ENCODE data around the gene MSL3.

Gene MSL3

DNA sequence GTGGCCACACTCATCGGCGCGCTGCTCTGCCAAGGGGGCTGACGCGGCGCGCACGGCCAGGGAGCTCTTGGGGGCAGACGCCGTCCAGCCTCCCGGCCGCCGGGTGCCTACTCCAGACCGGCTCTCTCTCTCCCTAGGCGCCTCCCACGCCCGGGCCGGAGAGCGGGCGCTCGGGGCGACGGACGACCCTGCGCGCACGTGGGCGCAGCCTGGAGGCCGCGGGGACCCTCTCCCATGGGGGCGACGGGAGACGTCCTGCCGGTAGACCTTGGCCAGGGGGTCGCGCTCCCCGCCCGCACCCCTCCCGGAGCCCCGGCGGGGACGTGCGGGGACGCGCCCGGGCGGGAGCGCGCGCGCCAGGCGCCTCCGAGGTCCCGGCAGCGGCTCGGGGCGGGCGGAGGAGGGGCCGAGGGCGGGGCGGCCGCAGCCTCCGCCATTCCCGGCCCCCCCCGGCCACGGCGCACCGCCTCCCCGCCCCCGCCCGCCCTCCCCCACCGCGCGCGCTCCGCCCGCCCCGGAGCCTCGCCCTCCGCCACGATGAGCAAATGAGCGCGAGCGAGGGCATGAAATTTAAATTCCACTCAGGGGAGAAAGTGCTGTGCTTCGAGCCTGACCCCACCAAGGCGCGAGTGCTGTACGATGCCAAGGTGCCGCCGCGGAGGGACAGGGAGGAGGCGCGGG lies at the start of gene MSL3:
Gene MSL3 (plus strand): TSS at position 519 of the 681 bp plus-strand sequence. CDS start 27 bp downstream, at position 546.
- DNase-seq = peak; percentile 58

GRCh38 chrX:11722304-11722703 lies 35.7 kb upstream of the MSL3 start:
- no peak for DNase-seq

DNA sequence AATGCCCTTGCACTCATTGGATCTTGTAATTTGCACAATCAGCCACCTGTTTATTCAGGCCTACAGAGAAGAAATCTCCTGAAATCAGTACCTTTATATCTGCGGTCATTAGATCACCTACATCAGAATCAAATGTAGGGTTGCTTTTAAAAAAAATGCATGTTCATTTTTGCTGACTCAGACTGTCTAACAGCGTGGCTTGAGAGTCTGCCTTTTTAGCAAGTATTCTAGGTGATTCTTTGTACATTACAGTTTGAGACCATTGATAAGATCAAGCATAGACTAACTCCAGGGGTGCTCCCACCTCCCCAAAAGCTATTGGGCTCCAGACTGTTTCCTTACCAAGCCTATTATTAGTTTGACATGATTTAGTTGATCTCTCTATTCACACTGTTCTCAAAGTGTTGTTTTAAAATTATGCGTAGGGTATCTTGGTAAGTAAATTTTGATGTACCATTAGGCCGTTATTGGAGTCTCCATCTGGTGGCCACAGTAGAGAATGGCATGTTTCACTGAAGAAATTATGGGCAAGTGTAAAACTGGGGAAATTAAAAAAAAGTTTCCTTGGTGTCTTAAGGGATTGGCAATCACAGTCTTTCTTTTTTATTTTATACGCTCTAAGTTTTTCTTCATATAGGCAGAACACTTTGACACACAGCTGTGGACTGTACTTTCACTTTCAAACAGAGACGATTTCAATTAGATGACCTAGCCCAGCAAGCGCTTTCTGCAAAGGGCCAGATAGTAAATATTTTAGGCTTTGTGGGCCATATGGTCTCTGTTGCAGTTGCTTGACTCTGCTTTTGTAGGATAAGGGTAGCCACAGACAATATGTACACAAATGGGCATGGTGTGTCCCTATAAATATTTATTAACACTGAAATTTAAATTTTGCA lies 33.7 kb upstream of the MSL3 start:
- DNase-seq = peak; percentile 14

DNA sequence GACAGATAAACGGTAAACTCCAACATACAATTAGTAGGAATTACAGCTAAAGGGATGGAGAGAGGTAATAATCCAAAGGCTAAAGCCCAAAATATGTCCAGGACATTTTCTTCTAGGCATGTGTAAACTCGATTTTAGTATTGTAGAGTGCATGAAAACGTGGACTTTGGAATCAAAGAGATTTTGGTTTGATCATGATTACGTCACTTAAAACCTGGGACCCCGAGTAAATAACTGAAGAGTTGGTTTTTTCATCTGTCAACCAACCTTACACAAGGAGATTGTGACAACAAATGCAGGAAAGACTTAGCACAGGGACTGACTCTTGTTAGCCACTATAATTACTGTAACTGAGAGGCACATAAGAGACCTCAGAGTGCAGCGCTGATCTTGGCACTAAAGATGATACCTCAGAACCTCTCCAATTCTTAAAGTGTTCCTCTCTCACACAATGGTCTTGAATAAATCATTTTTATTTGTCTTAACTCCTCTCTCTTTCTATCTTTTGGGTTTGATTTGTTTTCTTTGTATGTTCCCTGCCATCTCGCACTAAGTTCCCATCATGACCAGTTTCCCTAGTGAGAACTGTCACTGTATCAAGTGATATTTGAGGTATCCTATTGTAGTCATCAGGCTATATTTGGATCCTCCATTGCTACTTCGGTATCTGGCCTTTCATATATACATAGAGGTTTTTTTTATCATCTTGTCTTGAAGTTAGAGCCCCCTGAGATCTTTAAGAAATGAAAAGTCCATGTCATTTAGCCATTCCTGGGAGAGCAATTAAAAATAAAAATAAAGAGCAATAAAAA lies 32.2 kb upstream of the MSL3 start:
- no peak for DNase-seq

DNA sequence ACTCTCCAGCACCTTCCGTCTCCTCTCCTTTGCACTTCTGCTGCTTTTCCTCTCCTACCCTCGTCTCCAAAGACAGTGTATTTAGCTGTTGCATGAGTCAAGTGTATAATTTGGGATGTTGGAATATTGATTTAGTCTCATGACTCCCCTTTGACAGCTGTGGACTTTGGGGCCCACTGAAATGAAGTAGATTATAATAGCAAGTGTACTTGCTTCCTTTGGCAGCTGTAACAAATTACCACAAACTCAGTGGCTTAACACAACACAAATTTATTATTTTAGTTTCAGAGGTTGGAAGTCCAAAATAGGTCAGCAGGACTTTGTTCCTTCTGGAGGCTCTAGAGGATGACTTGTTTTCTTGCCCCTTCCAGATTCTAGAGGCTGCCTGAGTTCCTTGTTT lies 29.5 kb upstream of the MSL3 start:
- DNase-seq = no peak

DNA sequence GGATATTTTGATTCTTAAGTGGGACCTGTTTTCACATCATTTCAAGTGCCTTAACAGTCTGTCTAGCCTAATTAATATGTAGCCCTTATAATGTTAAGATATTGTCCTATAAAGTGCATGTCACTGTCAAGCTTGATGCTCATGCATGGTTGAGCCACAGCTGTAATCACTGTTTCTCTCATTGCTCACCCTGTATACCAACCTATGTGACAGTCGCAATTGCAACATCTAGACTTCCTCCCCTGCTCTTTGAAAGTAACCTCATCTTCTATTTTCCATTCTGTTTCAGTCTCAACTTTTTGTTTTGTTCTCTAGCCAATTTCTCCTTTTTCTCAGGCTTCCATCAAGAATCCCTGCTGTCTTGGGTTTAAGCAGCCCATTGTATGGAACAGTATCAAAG lies 24.4 kb upstream of the MSL3 start:
- no peak for DNase-seq

DNA sequence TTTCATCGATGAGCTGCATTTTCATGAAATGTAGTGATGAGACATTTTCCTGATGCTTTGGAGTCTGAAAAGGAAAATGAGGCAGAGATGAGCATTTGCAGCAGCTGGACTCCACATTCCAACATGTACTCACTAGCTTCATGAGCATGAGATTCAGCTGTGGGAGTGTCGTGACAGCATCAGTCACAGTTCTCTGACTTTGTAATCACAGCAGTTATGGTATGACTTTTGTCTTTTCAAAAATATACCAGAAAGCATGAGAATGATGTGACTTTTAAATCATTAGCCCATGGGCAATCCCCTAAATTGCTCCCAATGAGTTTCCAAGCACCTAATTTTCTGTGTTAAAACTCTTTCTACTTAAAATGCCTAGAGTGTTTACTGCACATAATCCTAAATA lies 18.3 kb upstream of the MSL3 start:
- DNase-seq = no peak

- no peak for DNase-seq
Observed at GRCh38 chrX:11740794-11741193, 17.2 kb upstream of the MSL3 start.

DNA sequence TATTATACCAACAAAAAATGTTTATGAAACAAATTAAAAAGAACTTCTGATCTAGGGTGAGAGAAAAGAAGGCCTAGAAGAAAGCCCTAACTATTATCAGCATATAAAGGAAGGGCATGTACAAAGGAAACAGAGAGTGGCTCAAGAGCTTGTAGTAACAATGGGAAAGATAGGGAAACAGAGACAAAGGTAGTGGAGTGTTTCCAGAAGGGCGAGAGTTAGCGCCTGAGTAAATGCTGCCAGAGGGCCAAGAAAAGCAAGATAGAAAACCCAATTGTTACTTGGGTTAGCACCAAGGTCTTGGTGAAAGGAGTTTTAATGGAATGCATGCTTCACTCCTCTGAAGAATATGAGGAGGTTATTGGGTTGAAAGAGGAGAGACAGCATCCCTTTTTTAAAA lies 16.5 kb upstream of the MSL3 start:
- no peak for DNase-seq

DNA sequence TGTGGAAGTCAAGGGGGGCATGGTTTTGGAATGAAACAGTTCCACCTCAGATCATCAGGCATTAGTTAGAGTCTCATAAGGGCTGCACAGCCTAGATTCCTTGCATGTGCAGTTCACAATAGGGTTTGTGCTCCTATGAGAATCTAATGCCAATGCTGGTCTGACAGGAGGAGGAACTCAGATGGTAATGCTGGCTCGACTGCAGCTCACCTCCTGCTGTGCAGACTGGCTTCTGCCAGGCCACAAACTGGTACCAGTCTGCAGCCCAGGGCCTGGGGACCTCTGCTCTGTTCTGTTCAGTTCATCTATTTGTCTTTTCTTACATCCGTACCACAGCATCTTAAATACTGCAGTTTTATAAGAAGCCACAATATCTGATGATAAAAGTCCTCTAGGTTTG lies 12.2 kb upstream of the MSL3 start:
- no peak for DNase-seq

DNA sequence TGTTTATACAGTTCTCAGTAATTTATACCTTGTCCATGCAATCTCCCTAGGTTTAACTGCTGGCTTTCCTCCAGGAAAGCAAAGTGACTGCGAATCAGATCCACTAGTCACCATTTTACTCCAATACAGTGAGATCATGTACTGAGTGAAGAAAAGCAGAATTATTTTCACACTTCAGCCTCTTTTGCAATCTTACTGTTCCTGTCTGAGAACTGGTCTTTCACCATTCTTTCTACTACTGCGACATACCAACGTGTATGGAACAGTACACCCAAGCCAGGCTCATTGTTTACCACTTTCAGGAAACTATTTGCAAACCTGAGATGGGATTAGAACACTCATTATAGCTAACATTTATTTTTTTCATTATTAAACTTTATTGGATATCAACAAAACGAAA lies 8.0 kb upstream of the MSL3 start:
- no peak for DNase-seq

DNA sequence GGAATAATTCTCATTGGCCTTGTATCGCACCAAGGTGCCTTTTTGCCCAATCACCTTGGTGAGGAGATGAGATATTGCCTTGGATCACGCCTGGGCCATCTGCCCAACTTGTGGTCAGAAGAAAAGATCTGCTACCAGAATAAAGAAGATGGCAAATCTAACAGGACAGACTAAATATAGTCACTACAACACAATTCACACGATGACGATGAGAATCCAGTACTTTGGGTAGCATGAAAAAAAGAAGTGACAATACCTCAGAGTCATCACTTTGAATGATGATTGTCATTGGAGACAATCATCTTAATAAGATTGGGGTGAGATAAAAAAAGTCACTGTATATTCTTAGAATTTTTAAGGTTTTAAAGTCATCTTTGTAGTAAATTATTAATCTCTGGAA lies 7.3 kb upstream of the MSL3 start:
- no peak for DNase-seq

GRCh38 chrX:11751261-11751660 lies 6.8 kb upstream of the MSL3 start:
- DNase-seq = no peak

DNA sequence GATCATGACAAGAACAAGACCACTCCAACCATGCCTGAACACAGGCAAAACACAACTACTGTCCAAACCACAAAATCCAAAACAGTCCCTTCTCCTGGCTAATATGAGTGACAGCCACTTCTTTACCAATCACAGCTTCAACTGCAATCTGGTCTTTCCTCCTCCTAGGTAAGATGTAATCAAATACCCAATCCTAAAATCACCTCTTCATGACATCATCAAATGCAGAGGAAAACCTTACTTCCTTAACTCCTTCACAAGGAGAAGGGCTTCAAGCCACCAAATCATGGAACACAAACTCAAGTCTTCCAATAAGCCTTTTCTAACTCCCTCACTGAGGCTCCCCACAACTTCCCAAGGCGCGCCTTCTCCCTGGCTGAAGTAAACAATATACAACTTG lies 4.4 kb upstream of the MSL3 start:
- DNase-seq = no peak

DNA sequence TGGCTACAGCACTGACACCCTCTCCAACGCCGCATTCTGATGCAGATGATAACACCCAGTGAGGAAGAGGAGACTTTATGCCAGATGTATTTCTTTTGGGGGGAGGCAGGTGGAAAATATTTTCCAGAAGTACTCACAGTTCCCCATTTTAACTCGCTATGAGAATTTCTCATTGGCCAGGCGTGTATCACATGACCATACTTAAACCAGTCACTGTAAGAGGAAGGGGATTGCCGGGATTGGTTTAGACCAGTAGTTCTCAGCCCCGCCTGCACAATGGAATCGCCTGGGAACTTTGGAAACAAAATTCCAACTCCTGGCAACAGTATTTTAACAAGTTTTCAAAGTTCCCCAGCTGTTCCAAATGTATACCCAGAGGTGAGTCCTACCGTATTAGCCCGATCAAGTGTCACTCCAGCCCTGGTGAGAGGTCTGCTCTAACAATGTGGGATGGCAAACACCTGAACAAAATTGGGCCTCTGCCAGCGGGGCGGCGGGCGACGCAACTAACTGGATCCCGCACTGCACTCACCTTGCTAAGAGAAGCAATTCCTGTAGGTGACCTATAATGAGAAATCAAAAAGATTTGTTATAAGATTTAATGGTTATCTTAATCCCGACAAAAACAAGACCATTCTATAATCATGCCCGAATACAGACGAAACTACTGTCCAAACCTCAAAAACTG lies 2.9 kb upstream of the MSL3 start:
- no peak for DNase-seq

GRCh38 chrX:11755724-11756123 lies 2.3 kb upstream of the MSL3 start:
- DNase-seq = no peak

- no peak for DNase-seq
Observed at GRCh38 chrX:11756354-11757318, 1.4 kb upstream of the MSL3 start.

GRCh38 chrX:11757397-11757718 lies 679 bp upstream of the MSL3 start:
- no peak for DNase-seq

DNA sequence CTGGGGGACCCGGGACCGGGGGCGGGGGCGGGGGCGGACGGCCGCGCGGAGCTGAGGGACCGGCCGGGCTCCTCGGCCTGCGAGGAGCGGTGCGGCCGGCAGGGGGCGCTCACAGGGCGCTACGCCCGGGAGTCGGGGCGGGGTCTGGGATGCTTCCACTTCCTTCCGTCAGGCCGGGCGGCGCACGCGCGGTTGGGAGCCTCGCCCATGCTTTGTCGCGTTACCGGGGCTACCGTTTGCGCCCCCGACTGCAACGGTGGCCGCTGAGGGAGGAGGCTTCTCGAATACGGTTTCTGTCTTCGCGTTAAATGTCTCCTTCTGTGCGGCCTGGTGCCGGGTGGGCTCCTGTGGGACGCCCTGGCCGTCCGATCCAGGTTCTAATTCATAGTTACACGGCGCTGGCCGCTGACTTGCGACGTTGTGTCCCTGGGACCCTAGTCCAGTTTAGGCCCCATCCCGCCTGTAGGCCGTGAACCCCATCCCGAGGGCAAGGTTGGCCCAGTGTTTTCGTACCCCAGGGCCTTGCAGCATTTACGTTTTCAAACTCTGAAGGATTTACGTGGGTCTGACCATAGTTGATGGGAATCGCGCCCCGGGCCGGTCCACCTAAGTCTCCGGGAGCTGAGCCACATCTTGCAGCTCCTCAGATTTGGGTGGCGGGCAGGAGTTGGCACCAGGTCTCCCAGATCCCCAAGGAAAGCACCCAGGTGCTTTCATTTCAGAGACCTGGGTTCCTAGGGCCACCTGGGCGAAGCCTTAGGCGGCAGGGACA lies 549 bp downstream of the MSL3 start:
- peak; percentile 64 for DNase-seq

DNA sequence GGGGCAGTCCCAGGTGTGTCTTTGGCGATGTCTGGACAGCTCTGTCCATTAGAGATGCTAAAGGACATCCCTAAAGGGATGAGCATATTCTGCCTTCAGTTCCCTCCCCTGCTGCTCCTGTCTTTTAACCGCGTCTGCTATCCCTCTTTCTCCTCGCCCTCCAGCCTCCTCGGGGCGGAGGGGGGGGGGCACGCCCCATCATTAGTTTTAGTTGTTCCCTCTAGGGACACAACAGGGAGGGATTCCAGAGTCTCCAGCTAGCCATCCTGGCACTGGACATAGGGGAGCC lies 1.1 kb downstream of the MSL3 start:
- DNase-seq = no peak

Data from HCEC 1CT (cell line).